Epithelial cell of esophagus (primary cell): ENCODE results near the gene DEGS2.

ENCODE experiments used
- DNase-seq: peaks from one replicate; pipeline ENCODE4 v3.0.0; 2010; ENCODE audit warnings: low read depth
- H3K4me3 ChIP-seq: 2 replicates; pipeline ENCODE4 v1.5.1; 2011; ENCODE audit warnings: mild to moderate bottlenecking, low read length, control low read depth
- CTCF ChIP-seq: IDR thresholded peaks from 2 replicates; pipeline ENCODE4 v1.5.1; 2011; ENCODE audit warnings: low read depth, mild to moderate bottlenecking, low read length, control low read depth, inconsistent platforms; ENCODE audit not compliant: insufficient read depth; ENCODE audit errors: missing control alignments

The DEGS2 gene

GRCh38 chr14:100116134-100116533 is 43.3 kb downstream of the DEGS2 start:
- no peak for TF ChIP-seq CTCF
- H3K4me3 ChIP-seq, result no peak overlapping the region
- DNase-seq, result no peak

- TF ChIP-seq CTCF, result no peak
- DNase-seq, result no peak
- no peak overlapping the region for H3K4me3 ChIP-seq
Observed at GRCh38 chr14:100115726-100116125, 43.7 kb downstream of the DEGS2 start.

- no peak for TF ChIP-seq CTCF
- no peak for DNase-seq
- no peak overlapping the region for H3K4me3 ChIP-seq
Observed at GRCh38 chr14:100115236-100115635, 44.2 kb downstream of the DEGS2 start.

GRCh38 chr14:100114109-100114765 is 45.2 kb downstream of the DEGS2 start:
- TF ChIP-seq CTCF, result no peak
- no peak for DNase-seq
- no peak overlapping the region for H3K4me3 ChIP-seq

GRCh38 chr14:100111931-100112704 is 47.3 kb downstream of the DEGS2 start:
- TF ChIP-seq CTCF, result no peak
- no peak for DNase-seq
- no peak overlapping the region for H3K4me3 ChIP-seq

- H3K4me3 ChIP-seq, result no peak overlapping the region
- DNase-seq, result no peak
- no peak for TF ChIP-seq CTCF
Observed at GRCh38 chr14:100110816-100111215, 48.6 kb downstream of the DEGS2 start.
